ENCODE results near the gene LCNL1. TPM values are rescaled to one million over a fixed set of nuclear protein-coding genes. Genes with fewer than 3 reads are reported as not detected.
"Not testable (repeated sequence)": the region's sequence is repeated elsewhere in the genome, so short reads cannot be mapped to it uniquely, and the experiment has no call there.

The LCNL1 gene
- total RNA-seq, 1 experiment from 2014 or later, result 0.82 TPM

GRCh38 chr9:137004285-137004684 is 21.5 kb downstream of the LCNL1 start:
- H3K27me3 ChIP-seq (ENCODE audit: control insufficient read depth, insufficient read depth, low read length); POLR2A ChIA-PET; H3K9me3 ChIP-seq (ENCODE audit: control insufficient read depth, insufficient read depth, low read depth, low read length); H3K4me1 ChIP-seq (ENCODE audit: control insufficient read depth, insufficient read depth, low read length); H3K4me3 ChIP-seq (ENCODE audit: low read depth in 2 of 2, low read length in 2 of 2); DNase-seq (ENCODE audit: low read depth, low spot score); intact Hi-C loops (cut with micrococcal nuclease; ENCODE audit: unreplicated experiment); CTCF ChIA-PET; H3K27ac ChIP-seq (ENCODE audit: low read length); in situ Hi-C loops (cut with HindIII; ENCODE audit: low pct_unique_long_range_greater_than_20kb, low sequenced_read_pairs); BruUV-seq (replicated peaks); H3K36me3 ChIP-seq (ENCODE audit: control insufficient read depth, insufficient read depth, low read length); ATAC-seq: not testable (repeated sequence)
- peak; percentile 77 for TF ChIP-seq CTCF (IDR thresholded peaks at IDR 0.05)

GRCh38 chr9:137006116-137007003 is 23.6 kb downstream of the LCNL1 start:
- POLR2A ChIA-PET, result no interaction called here
- no peaks in the 10 kb centered on the region for H3K9me3 ChIP-seq (ENCODE audit: control insufficient read depth, insufficient read depth, low read depth, low read length)
- H3K36me3 ChIP-seq (ENCODE audit: control insufficient read depth, insufficient read depth, low read length), result no peaks in the 10 kb centered on the region
- H3K4me3 ChIP-seq (ENCODE audit: low read depth in 2 of 2, low read length in 2 of 2), result no peak overlapping the region
- H3K27me3 ChIP-seq (ENCODE audit: control insufficient read depth, insufficient read depth, low read length), result no peaks in the 10 kb centered on the region
- no peaks in the 10 kb centered on the region for H3K4me1 ChIP-seq (ENCODE audit: control insufficient read depth, insufficient read depth, low read length)
- intact Hi-C loops (cut with micrococcal nuclease; ENCODE audit: unreplicated experiment) (no loop called here), in situ Hi-C loops (cut with HindIII; ENCODE audit: low pct_unique_long_range_greater_than_20kb, low sequenced_read_pairs) (no loop called here)
- no peak for TF ChIP-seq POLR2AphosphoS5 (IDR thresholded peaks at IDR 0.05; ENCODE audit: low read depth, low read length)
- DNase-seq (ENCODE audit: low read depth, low spot score), result no peak
- CTCF ChIA-PET, result no interaction called here
- no peak for ATAC-seq
- no TSS peak for BruUV-seq (replicated peaks)
- H3K27ac ChIP-seq (ENCODE audit: low read length), result no peak overlapping the region

- H3K4me3 ChIP-seq (ENCODE audit: low read depth in 2 of 2, low read length in 2 of 2), result no peak overlapping the region
- in situ Hi-C loops (cut with HindIII; ENCODE audit: low pct_unique_long_range_greater_than_20kb, low sequenced_read_pairs), result no loop called here
- BruUV-seq (replicated peaks), result no TSS peak
- no peaks in the 10 kb centered on the region for H3K36me3 ChIP-seq (ENCODE audit: control insufficient read depth, insufficient read depth, low read length)
- no peaks in the 10 kb centered on the region for H3K9me3 ChIP-seq (ENCODE audit: control insufficient read depth, insufficient read depth, low read depth, low read length)
- H3K27ac ChIP-seq (ENCODE audit: low read length), result no peak overlapping the region
- ChIA-PET POLR2A (no interaction called here), CTCF (interaction anchor here (0.6 kb wide), 1 partner anchor 47 kb away, joined by 7 read pairs; no protein-coding TSS in a partner anchor)
- peak; percentile 63 for ATAC-seq
- DNase-seq (ENCODE audit: low read depth, low spot score), result no peak
- H3K4me1 ChIP-seq (ENCODE audit: control insufficient read depth, insufficient read depth, low read length), result no peaks in the 10 kb centered on the region
- intact Hi-C loops (cut with micrococcal nuclease; ENCODE audit: unreplicated experiment), result no loop called here
- no peaks in the 10 kb centered on the region for H3K27me3 ChIP-seq (ENCODE audit: control insufficient read depth, insufficient read depth, low read length)
- TF ChIP-seq REST (IDR thresholded peaks at IDR 0.05; ENCODE audit: insufficient read depth in 1 of 2, low read depth in 2 of 2, low read length in 1 of 2), result no peak
- TF ChIP-seq CTCF (IDR thresholded peaks at IDR 0.05), result no peak
- TF ChIP-seq POLR2AphosphoS5 (IDR thresholded peaks at IDR 0.05; ENCODE audit: low read depth, low read length), result no peak
- TF ChIP-seq TCF7L2 (IDR thresholded peaks at IDR 0.05; ENCODE audit: low read depth, low read length), result no peak
- no peak for TF ChIP-seq SIN3A (IDR thresholded peaks at IDR 0.05; ENCODE audit: borderline replicate concordance, insufficient read depth, low read depth, low read length)
These were observed 24.5 kb downstream of the LCNL1 start for GRCh38 chr9:137007108-137007815.

Measured in Panc1 (cell line).